NCI-H1105 treated with DMSO at 0.1 percent for 48 hours (cell line): ENCODE measurements around the gene COLEC12.

Source experiments
- DNase-seq: peaks from one replicate; lab custom pipeline; 2025; lab: John Stamatoyannopoulos, UW

COLEC12 gene

GRCh38 chr18:506264-506663 is 5.8 kb upstream of the COLEC12 start:
- no peak for DNase-seq

- DNase-seq = no peak
Measured at GRCh38 chr18:505483-506122, 5.1 kb upstream of the COLEC12 start.

GRCh38 chr18:501406-501714 is 859 bp upstream of the COLEC12 start:
- DNase-seq = no peak

- DNase-seq = no peak
Measured at GRCh38 chr18:499776-500631, 497 bp downstream of the COLEC12 start.

GRCh38 chr18:498931-499775 is 1.3 kb downstream of the COLEC12 start:
- DNase-seq = no peak

- no peak for DNase-seq
Measured at GRCh38 chr18:497688-498087, 2.8 kb downstream of the COLEC12 start.

- DNase-seq = no peak
Measured at GRCh38 chr18:495452-495851, 5.0 kb downstream of the COLEC12 start.

GRCh38 chr18:495017-495416 is 5.5 kb downstream of the COLEC12 start:
- DNase-seq = no peak

GRCh38 chr18:493986-494983 is 6.2 kb downstream of the COLEC12 start:
- DNase-seq = no peak

GRCh38 chr18:492451-492850 is 8.1 kb downstream of the COLEC12 start:
- no peak for DNase-seq

GRCh38 chr18:490624-491023 is 9.9 kb downstream of the COLEC12 start:
- no peak for DNase-seq

GRCh38 chr18:490024-490366 is 10.5 kb downstream of the COLEC12 start:
- DNase-seq = no peak

- no peak for DNase-seq
Measured at GRCh38 chr18:489244-490023, 11.1 kb downstream of the COLEC12 start.

GRCh38 chr18:486929-487740 is 13.4 kb downstream of the COLEC12 start:
- DNase-seq = no peak

GRCh38 chr18:484749-485464 is 15.6 kb downstream of the COLEC12 start:
- no peak for DNase-seq

GRCh38 chr18:478681-479080 is 21.8 kb downstream of the COLEC12 start:
- DNase-seq = no peak

- no peak for DNase-seq
Measured at GRCh38 chr18:477565-477964, 22.9 kb downstream of the COLEC12 start.

- no peak for DNase-seq
Measured at GRCh38 chr18:476251-476664, 24.2 kb downstream of the COLEC12 start.
